Kasumi-1 (cell line): ENCODE data around the gene TBC1D22A.

Experiments
- DNase-seq, 2 experiments: peaks; one replicate each; lab custom pipeline; 2025; lab: John Stamatoyannopoulos, UW

Gene TBC1D22A

GRCh38 chr22:46934746-46935491 lies 172.5 kb downstream of the TBC1D22A start:
- peak; percentile 30 to 49 for DNase-seq

GRCh38 chr22:46935506-46936377 lies 173.3 kb downstream of the TBC1D22A start:
- no peak for DNase-seq

- no peak for DNase-seq
Observed at GRCh38 chr22:46936378-46936903, 174.0 kb downstream of the TBC1D22A start.

GRCh38 chr22:46937185-46937584 lies 174.7 kb downstream of the TBC1D22A start:
- no peak for DNase-seq

- DNase-seq = no peak
Observed at GRCh38 chr22:46937939-46938338, 175.5 kb downstream of the TBC1D22A start.

GRCh38 chr22:46941968-46942798 lies 179.7 kb downstream of the TBC1D22A start:
- peak; percentile 37 to 58 for DNase-seq

GRCh38 chr22:46942799-46943785 lies 180.6 kb downstream of the TBC1D22A start:
- DNase-seq = no peak

GRCh38 chr22:46945481-46945880 lies 183.0 kb downstream of the TBC1D22A start:
- no peak for DNase-seq

GRCh38 chr22:46946383-46946962 lies 184.0 kb downstream of the TBC1D22A start:
- DNase-seq = no peak

- no peak for DNase-seq
Observed at GRCh38 chr22:46947516-46948257, 185.2 kb downstream of the TBC1D22A start.

GRCh38 chr22:46948411-46949144 lies 186.1 kb downstream of the TBC1D22A start:
- no peak for DNase-seq

GRCh38 chr22:46951350-46951749 lies 188.9 kb downstream of the TBC1D22A start:
- DNase-seq = no peak

- no peak for DNase-seq
Observed at GRCh38 chr22:46951973-46952372, 189.5 kb downstream of the TBC1D22A start.

- no peak for DNase-seq
Observed at GRCh38 chr22:46953968-46954765, 191.7 kb downstream of the TBC1D22A start.

- no peak for DNase-seq
Observed at GRCh38 chr22:46954781-46955180, 192.3 kb downstream of the TBC1D22A start.

GRCh38 chr22:46956498-46957215 lies 194.2 kb downstream of the TBC1D22A start:
- no peak for DNase-seq

- no peak for DNase-seq
Observed at GRCh38 chr22:46957521-46957920, 195.1 kb downstream of the TBC1D22A start.
